H9 (cell line): ENCODE results near the gene PLEKHA5. TPM values are rescaled to one million over a fixed set of nuclear protein-coding genes. Genes with fewer than 3 reads are reported as not detected.

Source experiments
- DNase-seq: peaks from one replicate; pipeline ENCODE4 v3.0.0-alpha.2; 2017
- H2AFZ ChIP-seq: one replicate; pipeline ENCODE4 v1.6.1; 2013; ENCODE audit warnings: mild to moderate bottlenecking, low read length, control low read depth, moderate library complexity
- H2AK5ac ChIP-seq: 2 replicates; pipeline ENCODE4 v1.6.1; 2013; ENCODE audit warnings: low read length, control low read depth, mixed read lengths; ENCODE audit not compliant: insufficient read length
- H2BK120ac ChIP-seq: one replicate; pipeline ENCODE4 v1.6.1; 2013; ENCODE audit warnings: low read depth, mild to moderate bottlenecking, low read length, control low read depth, inconsistent platforms; ENCODE audit not compliant: poor library complexity, severe bottlenecking
- H2BK12ac ChIP-seq: 2 replicates; pipeline ENCODE4 v1.6.1; 2013; ENCODE audit warnings: low read length, control low read depth, mixed read lengths, low read depth; ENCODE audit not compliant: insufficient read length
- H2BK15ac ChIP-seq: 2 replicates; pipeline ENCODE4 v1.6.1; 2013; ENCODE audit warnings: low read depth, low read length, control low read depth
- H2BK20ac ChIP-seq: one replicate; pipeline ENCODE4 v1.6.1; 2013; ENCODE audit warnings: low read depth, mild to moderate bottlenecking, low read length, control low read depth, inconsistent platforms; ENCODE audit not compliant: poor library complexity, severe bottlenecking
- H2BK5ac ChIP-seq: 2 replicates; pipeline ENCODE4 v1.6.1; 2013; ENCODE audit warnings: low read length, control low read depth, mixed read lengths; ENCODE audit not compliant: insufficient read length
- H3K14ac ChIP-seq: 2 replicates; pipeline ENCODE4 v1.6.1; 2013; ENCODE audit warnings: low read length, control low read depth; ENCODE audit not compliant: insufficient read depth
- H3K18ac ChIP-seq: 2 replicates; pipeline ENCODE4 v1.6.1; 2013; ENCODE audit warnings: low read depth, mild to moderate bottlenecking, mixed read lengths, low read length, control low read depth; ENCODE audit not compliant: insufficient read length
- H3K23ac ChIP-seq: 2 replicates; pipeline ENCODE4 v1.6.1; 2013; ENCODE audit warnings: low read length, control low read depth, mixed read lengths, low read depth; ENCODE audit not compliant: insufficient read length
- H3K23me2 ChIP-seq: 2 replicates; pipeline ENCODE4 v1.6.1; 2013; ENCODE audit warnings: low read depth, mild to moderate bottlenecking, mixed read lengths, low read length, control low read depth; ENCODE audit not compliant: insufficient read length, poor library complexity, severe bottlenecking
- H3K27ac ChIP-seq: 2 replicates; pipeline ENCODE4 v1.5.1; 2013; ENCODE audit warnings: low read length, control low read depth, mixed read lengths, low read depth; ENCODE audit not compliant: insufficient read length
- H3K27me3 ChIP-seq: 2 replicates; pipeline ENCODE4 v1.6.1; 2013; ENCODE audit warnings: low read length, control low read depth, inconsistent platforms; ENCODE audit not compliant: insufficient read depth
- H3K4ac ChIP-seq: 2 replicates; pipeline ENCODE4 v1.6.1; 2013; ENCODE audit warnings: low read depth, mild to moderate bottlenecking, control low read depth, inconsistent platforms, low read length, moderate library complexity
- H3K4me1 ChIP-seq: 2 replicates; pipeline ENCODE4 v1.6.1; 2013; ENCODE audit warnings: low read length, control low read depth, inconsistent platforms; ENCODE audit not compliant: insufficient read depth
- H3K4me2 ChIP-seq: 2 replicates; pipeline ENCODE4 v1.6.1; 2013; ENCODE audit warnings: low read length, control low read depth, mixed read lengths; ENCODE audit not compliant: insufficient read length, insufficient read depth
- H3K56ac ChIP-seq: 2 replicates; pipeline ENCODE4 v1.6.1; 2013; ENCODE audit warnings: low read depth, mild to moderate bottlenecking, mixed read lengths, low read length, control low read depth; ENCODE audit not compliant: insufficient read length
- H3K79me1 ChIP-seq: 2 replicates; pipeline ENCODE4 v1.6.1; 2013; ENCODE audit warnings: low read depth, mild to moderate bottlenecking, moderate library complexity, low read length, control low read depth, inconsistent platforms; ENCODE audit not compliant: insufficient read depth, poor library complexity, severe bottlenecking
- H3K79me2 ChIP-seq: 2 replicates; pipeline ENCODE4 v1.6.1; 2013; ENCODE audit warnings: low read length, control low read depth, inconsistent platforms; ENCODE audit not compliant: insufficient read depth
- H3K9ac ChIP-seq: 2 replicates; pipeline ENCODE4 v1.6.1; 2013; ENCODE audit warnings: low read length, control low read depth, mixed read lengths; ENCODE audit not compliant: insufficient read length; ENCODE audit errors: extremely low read depth
- H3K9me3 ChIP-seq: one replicate; pipeline ENCODE4 v1.6.1; 2013; ENCODE audit warnings: low read depth, low read length, inconsistent platforms; ENCODE audit not compliant: control insufficient read depth
- H3T11ph ChIP-seq: one replicate; pipeline ENCODE4 v1.6.1; 2013; ENCODE audit warnings: mild to moderate bottlenecking, low read length, control low read depth, inconsistent platforms
- H4K20me1 ChIP-seq: one replicate; pipeline ENCODE4 v1.6.1; 2013; ENCODE audit not compliant: control insufficient read depth, insufficient read length, insufficient read depth
- H4K5ac ChIP-seq: 2 replicates; pipeline ENCODE4 v1.6.1; 2013; ENCODE audit warnings: low read depth, mild to moderate bottlenecking, mixed read lengths, low read length, control low read depth; ENCODE audit not compliant: insufficient read length
- H4K8ac ChIP-seq: replicated peaks from 2 replicates; pipeline ENCODE4 v1.6.1; 2013; ENCODE audit warnings: low read length, control low read depth, mixed read lengths, low read depth; ENCODE audit not compliant: insufficient read length
- H4K91ac ChIP-seq: 2 replicates; pipeline ENCODE4 v1.6.1; 2013; ENCODE audit warnings: low read depth, mild to moderate bottlenecking, moderate library complexity, mixed read lengths, low read length, control low read depth; ENCODE audit not compliant: insufficient read length
- H3K27ac Mint-ChIP-seq, 3 experiments: 2 replicates in 2 of 3; 3 replicates in 1 of 3; pipeline ENCODE4 v1.8.0; 2020 to 2021; ENCODE audit warnings: mixed read lengths in 3 of 3, mild to moderate bottlenecking in 1 of 3, moderate library complexity in 1 of 3
- H3K27me3 Mint-ChIP-seq: 2 replicates; pipeline ENCODE4 v1.8.0; 2021; ENCODE audit warnings: low read depth, mild to moderate bottlenecking, moderate library complexity, mixed read lengths
- H3K36me3 Mint-ChIP-seq, 3 experiments: 2 replicates in 2 of 3; 3 replicates in 1 of 3; pipeline ENCODE4 v1.8.0; 2020 to 2021; ENCODE audit warnings: low read depth in 3 of 3, mixed read lengths in 3 of 3; ENCODE audit not compliant: insufficient read depth in 1 of 3
- H3K4me1 Mint-ChIP-seq, 2 experiments: 2 replicates each; pipeline ENCODE4 v1.8.0; 2020; ENCODE audit warnings: mixed read lengths in 2 of 2
- H3K4me3 Mint-ChIP-seq, 2 experiments: 2 replicates in 1 of 2; 3 replicates in 1 of 2; pipeline ENCODE4 v1.8.0; 2020 to 2021; ENCODE audit warnings: mild to moderate bottlenecking in 2 of 2, mixed read lengths in 2 of 2, moderate library complexity in 1 of 2
- H3K9me3 Mint-ChIP-seq, 2 experiments: 2 replicates in 1 of 2; 3 replicates in 1 of 2; pipeline ENCODE4 v1.8.0; 2020; ENCODE audit warnings: mild to moderate bottlenecking in 2 of 2, mixed read lengths in 2 of 2, moderate library complexity in 1 of 2
- CTCF ChIP-seq: fragments of 200-600 bp; sonication (generic); conservative IDR thresholded peaks from 3 replicates; pipeline ENCODE4 v1.8.0; 2021; ENCODE audit warnings: antibody characterized with exemption, mild to moderate bottlenecking
- WGBS: extraction: QIAGEN DNeasy Blood & Tissue Kit; methylation state at CpG from one replicate; pipeline ENCODE4 v1.1.7; 2013; ENCODE audit warnings: missing lambda C conversion rate, low lambda C conversion rate, mixed read lengths; ENCODE audit not compliant: insufficient read length; ENCODE audit errors: extremely low coverage; 5-methylcytosine and 5-hydroxymethylcytosine counted together
- total RNA-seq: library from RNA; stranded (reverse); gene quantifications from 2 replicates; pipeline ENCODE4 v1.2.1, GENCODE V29; 2021

The PLEKHA5 gene
- total RNA-seq, 1 experiment from 2014 or later: 86.7 TPM

- WGBS: no CpG with 5 or more reads among the region's 3 CpGs
- Histone ChIP-seq H2BK12ac (no peak overlapping the region), H3K79me2 (0 out of 2 replicates have a peak, but pooled peaks cover 8% of the 10 kb centered on the region), H3K4me1 (no peaks in the 10 kb centered on the region), H2AFZ (no peak overlapping the region), H3K18ac (no peak overlapping the region), H3K9ac (no peak overlapping the region), H3K79me1 (no peaks in the 10 kb centered on the region), H3K27ac (no peak overlapping the region), H4K91ac (no peak overlapping the region), H3K4ac (no peak overlapping the region), H3K56ac (no peak overlapping the region), H2BK15ac (no peak overlapping the region), H3K23ac (no peak overlapping the region), H4K5ac (no peak overlapping the region), H2BK120ac (no peak overlapping the region), H3T11ph (no peak overlapping the region), H2BK5ac (no peak overlapping the region), H3K23me2 (no peaks in the 10 kb centered on the region), H3K4me2 (no peak overlapping the region), H4K20me1 (no peaks in the 10 kb centered on the region), H2BK20ac (no peak overlapping the region), H4K8ac (no peak overlapping the region), H3K27me3 (no peaks in the 10 kb centered on the region), H3K14ac (no peak overlapping the region), H3K9me3 (no peaks in the 10 kb centered on the region), H2AK5ac (no peak overlapping the region)
- Mint-ChIP-seq H3K4me1 (peaks cover 35 to 39% of the 10 kb centered on the region in 2 experiments), H3K4me3 (no peak overlapping the region), H3K9me3 (0 out of 5 replicates have a peak, but pooled peaks cover 0 to 2% of the 10 kb centered on the region in 2 experiments), H3K27ac (no peak overlapping the region), H3K36me3 (peaks cover 0 to 6% (median 2%) of the 10 kb centered on the region in 3 experiments; a peak in 1 of 7 replicates), H3K27me3 (no peaks in the 10 kb centered on the region)
- no peak for TF ChIP-seq CTCF
- DNase-seq: no peak
Measured at GRCh38 chr12:19220205-19220604, 90.7 kb downstream of the PLEKHA5 start.
